ENCODE data around the gene SMYD3. TPM values are rescaled to one million over a fixed set of nuclear protein-coding genes. Genes with fewer than 3 reads are reported as not detected.

The SMYD3 gene
- total and polyA plus RNA-seq, 2 of the 13 experiments (the other 11 are each of a cell fraction or from before 2014, with no cell fraction given), result 27.7 to 35.8 TPM

- no peak for FAIRE-seq
- no peak for ATAC-seq
- H2AFZ ChIP-seq (ENCODE audit: low read length), result no peak overlapping the region
- no peak for TF ChIP-seq SKI (IDR thresholded peaks at IDR 0.05; ENCODE audit: partially characterized antibody)
- TF ChIP-seq ZNF773 (CRISPR knock-in tag; IDR thresholded peaks at IDR 0.05; ENCODE audit: borderline replicate concordance), result no peak
- TF ChIP-seq MXD4 (CRISPR knock-in tag; IDR thresholded peaks at IDR 0.05), result no peak
- TF ChIP-seq TOE1 (CRISPR knock-in tag; IDR thresholded peaks at IDR 0.05), result no peak
- TF ChIP-seq, protein P1, sequence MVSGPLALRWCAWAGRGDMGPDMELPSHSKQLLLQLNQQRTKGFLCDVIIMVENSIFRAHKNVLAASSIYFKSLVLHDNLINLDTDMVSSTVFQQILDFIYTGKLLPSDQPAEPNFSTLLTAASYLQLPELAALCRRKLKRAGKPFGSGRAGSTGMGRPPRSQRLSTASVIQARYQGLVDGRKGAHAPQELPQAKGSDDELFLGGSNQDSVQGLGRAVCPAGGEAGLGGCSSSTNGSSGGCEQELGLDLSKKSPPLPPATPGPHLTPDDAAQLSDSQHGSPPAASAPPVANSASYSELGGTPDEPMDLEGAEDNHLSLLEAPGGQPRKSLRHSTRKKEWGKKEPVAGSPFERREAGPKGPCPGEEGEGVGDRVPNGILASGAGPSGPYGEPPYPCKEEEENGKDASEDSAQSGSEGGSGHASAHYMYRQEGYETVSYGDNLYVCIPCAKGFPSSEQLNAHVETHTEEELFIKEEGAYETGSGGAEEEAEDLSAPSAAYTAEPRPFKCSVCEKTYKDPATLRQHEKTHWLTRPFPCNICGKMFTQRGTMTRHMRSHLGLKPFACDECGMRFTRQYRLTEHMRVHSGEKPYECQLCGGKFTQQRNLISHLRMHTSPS (CRISPR knock-in tag; IDR thresholded peaks at IDR 0.05; ENCODE audit: low read depth), result no peak
- TF ChIP-seq POGK (CRISPR knock-in tag; conservative IDR thresholded peaks at IDR 0.05), result no peak
- no peak for TF ChIP-seq ZNF7 (CRISPR knock-in tag; IDR thresholded peaks at IDR 0.05)
- TF ChIP-seq, protein P2, sequence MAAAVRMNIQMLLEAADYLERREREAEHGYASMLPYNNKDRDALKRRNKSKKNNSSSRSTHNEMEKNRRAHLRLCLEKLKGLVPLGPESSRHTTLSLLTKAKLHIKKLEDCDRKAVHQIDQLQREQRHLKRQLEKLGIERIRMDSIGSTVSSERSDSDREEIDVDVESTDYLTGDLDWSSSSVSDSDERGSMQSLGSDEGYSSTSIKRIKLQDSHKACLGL (CRISPR knock-in tag; IDR thresholded peaks at IDR 0.05), result no peak
- POLR2A ChIA-PET, result no interaction called here
- no peak overlapping the region for H3K4me3 ChIP-seq (replicated peaks in 1 of 3; ENCODE audit: insufficient read depth in 1 of 3, low read depth in 2 of 3, low read length in 3 of 3)
- H3K27ac ChIP-seq (ENCODE audit: extremely low read length, insufficient read depth, low read length), result no peak overlapping the region
- in situ Hi-C loops (cut with HindIII; ENCODE audit: extremely low pct_ligation_motif_present, low pct_unique_long_range_greater_than_20kb), result no loop called here
- H3K79me2 ChIP-seq (ENCODE audit: insufficient read depth, low read length), result no peaks in the 10 kb centered on the region
- H3K9ac ChIP-seq (ENCODE audit: insufficient read depth, low read depth, low read length), result no peak overlapping the region
- H3K9me3 ChIP-seq (ENCODE audit: low read length), result no peaks in the 10 kb centered on the region
- WGBS (ENCODE audit: low lambda C conversion rate), result 86% methylated on average over 10 of the region's 10 CpGs
- H3K4me2 ChIP-seq (ENCODE audit: low read depth, low read length), result no peak overlapping the region
- no peaks in the 10 kb centered on the region for H3K27me3 ChIP-seq (ENCODE audit: control insufficient read depth in 1 of 2, insufficient read depth in 2 of 2, low read length in 2 of 2)
- BruUV-seq (replicated peaks), result no TSS peak
- DNase-seq (ENCODE audit: low spot score), result no peak
- CTCF ChIA-PET (ENCODE audit: low intra/inter-chr PET ratio, low total read pairs), result no interaction called here
- intact Hi-C loops (cut with micrococcal nuclease; ENCODE audit: unreplicated experiment), result no loop called here
- no peaks in the 10 kb centered on the region for H4K20me1 ChIP-seq (ENCODE audit: insufficient read depth, low read length)
- H3K4me1 ChIP-seq (ENCODE audit: insufficient read depth, low read length), result peaks cover 47% of the 10 kb centered on the region
- no peaks in the 10 kb centered on the region for H3K36me3 ChIP-seq (replicated peaks in 1 of 2; ENCODE audit: control insufficient read depth in 1 of 2, insufficient read depth in 2 of 2, low read length in 2 of 2)
Observed at GRCh38 chr1:245814651-245815050, 692.4 kb downstream of the SMYD3 start.
